ENCODE measurements around the gene FAM170B. TPM values are rescaled to one million over a fixed set of nuclear protein-coding genes. Genes with fewer than 3 reads are reported as not detected.

The FAM170B gene
- total and polyA plus RNA-seq, 7 experiments from 2014 or later: 0.15 TPM; not detected in 6

DNA sequence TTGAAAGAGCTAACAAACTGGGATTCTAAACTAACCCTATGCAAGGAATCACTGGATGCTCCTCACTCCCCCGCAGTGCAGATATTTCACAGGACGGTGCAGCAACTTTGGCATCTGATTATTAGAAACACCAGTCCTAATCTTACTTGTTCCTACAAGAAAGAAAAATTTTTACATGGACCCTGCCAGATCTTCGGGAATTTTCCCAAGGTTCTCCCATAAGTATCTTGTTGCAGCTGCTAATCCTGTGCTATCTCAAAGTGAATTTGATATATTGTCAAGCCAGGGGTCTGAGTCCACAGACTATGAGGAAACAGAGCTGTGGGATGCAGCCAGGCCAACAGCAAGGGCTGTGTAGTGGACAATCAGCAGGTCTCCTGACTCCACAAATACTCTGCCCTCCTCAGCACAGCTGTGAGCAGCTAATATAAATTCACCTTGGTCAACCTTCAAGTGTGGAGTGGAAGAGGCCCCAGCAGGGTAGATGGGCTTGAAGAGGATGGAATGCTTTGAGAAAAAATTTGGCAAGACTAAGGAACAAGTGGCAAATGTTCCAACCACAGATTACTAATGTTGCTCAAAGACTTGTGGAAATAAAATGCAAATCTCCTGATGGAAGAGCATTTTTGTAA lies 44.1 kb downstream of the FAM170B start:
- POLR2A ChIA-PET: no interaction called here
- H3K36me3 Mint-ChIP-seq: no peaks in the 10 kb centered on the region

DNA sequence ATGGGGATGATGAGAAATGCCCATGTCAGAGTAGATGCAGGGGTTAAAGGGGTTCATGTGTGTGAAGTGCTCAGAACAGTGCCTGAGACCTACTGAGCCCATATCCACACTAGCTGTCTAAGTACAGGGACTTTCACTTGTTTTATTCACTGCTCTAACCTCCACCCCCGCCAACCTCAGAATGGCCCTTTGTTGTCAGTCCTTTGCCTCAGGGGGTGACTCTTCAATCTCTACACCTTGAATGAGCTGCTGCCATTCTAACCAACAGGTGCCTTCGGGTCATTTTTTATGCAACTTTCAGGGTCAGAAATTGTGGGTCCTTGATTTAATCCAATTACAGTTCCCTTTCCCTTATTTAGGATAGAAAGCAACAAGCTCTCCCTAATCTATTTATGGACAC lies 44.7 kb downstream of the FAM170B start:
- POLR2A ChIA-PET: no interaction called here
- no peak for ATAC-seq
- no peaks in the 10 kb centered on the region for H3K36me3 Mint-ChIP-seq
- peaks cover 0 to 20% (median 11%) of the 10 kb centered on the region in 11 donors for H3K9me3 Mint-ChIP-seq
- no peaks in the 10 kb centered on the region for H3K4me1 Mint-ChIP-seq
- Histone ChIP-seq H3K36me3 (ENCODE audit: control insufficient read depth in 2 of 3, insufficient read depth in 3 of 3, low read length in 3 of 3) (no peaks in the 10 kb centered on the region), H3K27me3 (ENCODE audit: control insufficient read depth in 2 of 2, insufficient read depth in 2 of 2, low read length in 2 of 2) (no peaks in the 10 kb centered on the region), H3K4me3 (ENCODE audit: low read length) (no peak overlapping the region), H3K27ac (ENCODE audit: low read depth, low read length) (no peak overlapping the region), H3K4me1 (ENCODE audit: control insufficient read depth in 2 of 2, insufficient read depth in 2 of 2, low read length in 2 of 2) (no peaks in the 10 kb centered on the region), H3K9me3 (ENCODE audit: control insufficient read depth in 2 of 3, low read length in 3 of 3) (peaks cover 0 to 10% (median 0%) of the 10 kb centered on the region in 3 experiments)
- CTCF ChIA-PET: no interaction called here
- H3K27ac Mint-ChIP-seq: no peak overlapping the region
- peaks cover 0 to 7% (median 5%) of the 10 kb centered on the region in 5 donors for H3K27me3 Mint-ChIP-seq
- intact Hi-C loops (cut with micrococcal nuclease): no loop called here
- no peak overlapping the region for H3K4me3 Mint-ChIP-seq
- no peak for DNase-seq

More for the DNA sequence above, 44.1 kb downstream of the FAM170B start:
- intact Hi-C loops (cut with micrococcal nuclease): no loop called here
- no peak for ATAC-seq
- peaks cover 0 to 10% (median 0%) of the 10 kb centered on the region in 3 experiments for H3K9me3 ChIP-seq (ENCODE audit: control insufficient read depth in 2 of 3, low read length in 3 of 3)
- Mint-ChIP-seq H3K27ac (no peak overlapping the region), H3K27me3 (peaks cover 0 to 7% (median 5%) of the 10 kb centered on the region in 5 donors), H3K4me1 (no peaks in the 10 kb centered on the region), H3K9me3 (peaks cover 0 to 20% (median 11%) of the 10 kb centered on the region in 11 donors), H3K4me3 (no peak overlapping the region)
- H3K4me1 ChIP-seq (ENCODE audit: control insufficient read depth in 2 of 2, insufficient read depth in 2 of 2, low read length in 2 of 2): no peaks in the 10 kb centered on the region
- no peak for DNase-seq
- CTCF ChIA-PET: no interaction called here
- H3K27me3 ChIP-seq (ENCODE audit: control insufficient read depth in 2 of 2, insufficient read depth in 2 of 2, low read length in 2 of 2): no peaks in the 10 kb centered on the region
- H3K36me3 ChIP-seq (ENCODE audit: control insufficient read depth in 2 of 3, insufficient read depth in 3 of 3, low read length in 3 of 3): no peaks in the 10 kb centered on the region
- H3K27ac ChIP-seq (ENCODE audit: low read depth, low read length): no peak overlapping the region
- H3K4me3 ChIP-seq (ENCODE audit: low read length): no peak overlapping the region

DNA sequence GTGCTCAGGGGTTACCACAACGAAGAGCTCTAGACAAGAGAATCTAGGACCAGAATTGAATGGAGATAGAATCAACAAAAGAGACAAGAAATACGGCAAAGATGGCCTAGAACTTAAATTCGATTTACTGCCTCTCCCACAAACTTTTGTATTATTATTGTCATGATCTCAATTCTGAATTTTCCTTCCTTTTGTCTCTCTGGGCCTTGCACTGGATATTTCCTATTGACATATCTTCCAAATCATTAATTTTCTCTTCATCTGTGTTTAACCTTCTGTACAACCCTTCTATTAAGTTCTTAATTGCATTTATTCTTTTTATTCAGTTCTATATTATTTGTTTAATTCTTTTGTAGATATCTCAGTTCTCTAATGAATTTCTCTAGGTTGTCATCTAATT lies 46.9 kb downstream of the FAM170B start:
- H3K4me1 Mint-ChIP-seq: no peaks in the 10 kb centered on the region

DNA sequence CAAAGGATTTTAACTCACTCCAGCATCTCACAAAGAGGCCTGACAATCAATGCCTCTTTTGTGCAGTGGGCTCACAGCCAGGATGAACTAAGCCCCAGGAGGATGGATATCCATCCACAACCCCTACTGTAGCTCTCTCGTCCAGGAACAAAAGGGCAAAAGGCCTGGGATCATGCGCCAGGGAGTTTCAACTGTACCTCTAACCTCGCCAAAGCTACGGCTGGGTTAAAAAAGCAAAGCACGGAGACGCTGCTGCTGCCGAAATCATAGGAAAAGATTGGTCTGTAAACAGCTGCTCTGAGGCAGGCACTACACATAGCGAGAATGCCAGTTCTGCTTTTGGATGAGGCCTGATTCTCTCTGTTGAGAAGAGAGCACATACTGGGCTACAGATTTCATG lies 50.6 kb downstream of the FAM170B start:
- Mint-ChIP-seq H3K4me1 (peaks cover 0 to 11% (median 0%) of the 10 kb centered on the region in 7 donors), H3K27me3 (peaks cover 0 to 10% (median 0%) of the 10 kb centered on the region in 5 donors), H3K36me3 (peaks cover 0 to 2% (median 0%) of the 10 kb centered on the region in 5 donors), H3K9me3 (peaks cover 0 to 20% (median 11%) of the 10 kb centered on the region in 11 donors), H3K4me3 (no peak overlapping the region), H3K27ac (no peak overlapping the region)
- DNase-seq: no peak
- no peaks in the 10 kb centered on the region for H3K36me3 ChIP-seq (ENCODE audit: control insufficient read depth in 2 of 3, insufficient read depth in 3 of 3, low read length in 3 of 3)
- ATAC-seq: no peak
- peaks cover 0 to 10% (median 0%) of the 10 kb centered on the region in 3 experiments for H3K9me3 ChIP-seq (ENCODE audit: control insufficient read depth in 2 of 3, low read length in 3 of 3)
- ChIA-PET CTCF (no interaction called here), POLR2A (no interaction called here)
- no peaks in the 10 kb centered on the region for H3K4me1 ChIP-seq (ENCODE audit: control insufficient read depth in 2 of 2, insufficient read depth in 2 of 2, low read length in 2 of 2)
- no peaks in the 10 kb centered on the region for H3K27me3 ChIP-seq (ENCODE audit: control insufficient read depth in 2 of 2, insufficient read depth in 2 of 2, low read length in 2 of 2)
- H3K27ac ChIP-seq (ENCODE audit: low read depth, low read length): no peak overlapping the region
- H3K4me3 ChIP-seq (ENCODE audit: low read length): no peak overlapping the region
- intact Hi-C loops (cut with micrococcal nuclease): no loop called here

More for the DNA sequence above, 46.9 kb downstream of the FAM170B start:
- Histone ChIP-seq H3K4me1 (ENCODE audit: control insufficient read depth in 2 of 2, insufficient read depth in 2 of 2, low read length in 2 of 2) (no peaks in the 10 kb centered on the region), H3K36me3 (ENCODE audit: control insufficient read depth in 2 of 3, insufficient read depth in 3 of 3, low read length in 3 of 3) (no peaks in the 10 kb centered on the region), H3K9me3 (ENCODE audit: control insufficient read depth in 2 of 3, low read length in 3 of 3) (peaks cover 0 to 10% (median 0%) of the 10 kb centered on the region in 3 experiments), H3K27me3 (ENCODE audit: control insufficient read depth in 2 of 2, insufficient read depth in 2 of 2, low read length in 2 of 2) (no peaks in the 10 kb centered on the region), H3K4me3 (ENCODE audit: low read length) (no peak overlapping the region), H3K27ac (ENCODE audit: low read depth, low read length) (no peak overlapping the region)
- intact Hi-C loops (cut with micrococcal nuclease): no loop called here
- DNase-seq (no peak), ATAC-seq (no peak)
- Mint-ChIP-seq H3K4me3 (no peak overlapping the region), H3K9me3 (peaks cover 0 to 20% (median 11%) of the 10 kb centered on the region in 11 donors), H3K36me3 (no peaks in the 10 kb centered on the region), H3K27me3 (peaks cover 0 to 10% (median 0%) of the 10 kb centered on the region in 5 donors), H3K27ac (no peak overlapping the region)
- CTCF ChIA-PET: no interaction called here
- POLR2A ChIA-PET: no interaction called here

DNA sequence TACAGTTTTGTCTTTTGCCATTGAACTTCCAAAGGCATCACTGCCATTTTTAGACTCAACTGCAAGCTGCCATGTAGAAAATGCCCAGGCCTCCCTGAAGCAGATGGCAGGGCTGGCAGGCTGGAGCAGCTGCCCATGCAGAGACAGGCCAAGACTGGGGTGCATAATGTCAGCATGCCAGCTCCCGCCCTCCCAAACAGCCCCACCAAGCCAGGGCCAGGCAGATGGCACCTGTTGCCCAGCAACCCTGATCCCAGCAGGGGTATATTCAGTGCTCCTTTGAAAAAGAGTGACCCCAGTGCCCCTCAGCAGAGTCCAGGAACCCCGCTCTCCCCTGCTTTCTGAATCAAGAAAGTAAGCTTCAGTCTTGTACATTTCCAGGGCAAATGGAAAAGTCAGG lies 51.1 kb downstream of the FAM170B start:
- no peak overlapping the region for H3K4me3 ChIP-seq (ENCODE audit: low read length)
- peaks cover 0 to 10% (median 0%) of the 10 kb centered on the region in 5 donors for H3K27me3 Mint-ChIP-seq
- DNase-seq (no peak), ATAC-seq (no peak)
- H3K4me1 Mint-ChIP-seq: peaks cover 0 to 13% (median 0%) of the 10 kb centered on the region in 7 donors
- H3K4me3 Mint-ChIP-seq: no peak overlapping the region
- H3K9me3 Mint-ChIP-seq: peaks cover 0 to 20% (median 11%) of the 10 kb centered on the region in 11 donors
- no peak overlapping the region for H3K27ac ChIP-seq (ENCODE audit: low read depth, low read length)
- no peaks in the 10 kb centered on the region for H3K36me3 ChIP-seq (ENCODE audit: control insufficient read depth in 2 of 3, insufficient read depth in 3 of 3, low read length in 3 of 3)
- H3K27me3 ChIP-seq (ENCODE audit: control insufficient read depth in 2 of 2, insufficient read depth in 2 of 2, low read length in 2 of 2): no peaks in the 10 kb centered on the region
- peaks cover 0 to 10% (median 0%) of the 10 kb centered on the region in 3 experiments for H3K9me3 ChIP-seq (ENCODE audit: control insufficient read depth in 2 of 3, low read length in 3 of 3)
- no peaks in the 10 kb centered on the region for H3K4me1 ChIP-seq (ENCODE audit: control insufficient read depth in 2 of 2, insufficient read depth in 2 of 2, low read length in 2 of 2)
- ChIA-PET POLR2A (no interaction called here), CTCF (no interaction called here)
- intact Hi-C loops (cut with micrococcal nuclease): no loop called here
- H3K36me3 Mint-ChIP-seq: peaks cover 0 to 2% (median 0%) of the 10 kb centered on the region in 5 donors
- no peak overlapping the region for H3K27ac Mint-ChIP-seq

DNA sequence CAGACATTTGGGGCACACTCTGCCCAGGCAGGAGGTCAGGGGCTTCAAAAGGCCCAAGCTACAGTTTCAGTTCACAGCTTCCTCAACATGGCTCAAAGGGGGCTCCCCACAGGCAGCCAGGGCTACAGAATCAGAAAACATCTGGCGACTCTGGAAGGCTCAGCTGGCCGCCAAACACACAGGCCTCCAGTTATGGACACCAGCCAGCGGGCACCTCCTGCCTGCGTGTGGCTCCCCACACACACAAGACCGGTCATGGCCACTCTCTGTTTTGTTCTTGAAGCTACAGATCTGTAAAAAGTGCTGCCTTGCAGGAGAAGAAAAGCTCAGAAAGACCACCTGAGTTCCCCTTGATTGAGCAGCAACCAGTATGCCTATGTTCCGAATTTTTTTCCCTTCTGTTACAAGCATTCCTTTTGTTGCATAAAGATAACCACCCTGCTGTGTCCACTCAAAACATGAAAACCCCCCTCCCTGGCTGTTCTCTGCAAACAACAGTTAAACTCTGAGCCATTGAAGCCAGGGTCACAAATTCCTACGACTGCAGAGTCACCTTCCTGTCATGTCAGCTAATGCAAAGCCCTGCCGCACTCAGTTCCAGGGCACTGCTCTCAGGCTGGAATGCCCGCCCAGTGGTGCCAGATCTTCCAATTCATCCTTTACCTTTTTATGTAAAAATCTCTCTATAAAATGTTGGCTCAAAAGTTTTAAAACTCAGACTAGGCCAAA lies 52.1 kb downstream of the FAM170B start:
- H3K4me3 Mint-ChIP-seq: no peak overlapping the region
- CTCF ChIA-PET: no interaction called here

More for the DNA sequence above, 52.1 kb downstream of the FAM170B start:
- no peak overlapping the region for H3K4me3 ChIP-seq (ENCODE audit: low read length)
- no peaks in the 10 kb centered on the region for H3K36me3 ChIP-seq (ENCODE audit: control insufficient read depth in 2 of 3, insufficient read depth in 3 of 3, low read length in 3 of 3)
- Mint-ChIP-seq H3K36me3 (peaks cover 0 to 2% (median 0%) of the 10 kb centered on the region in 5 donors), H3K4me1 (peaks cover 0 to 21% (median 0%) of the 10 kb centered on the region in 7 donors), H3K27me3 (peaks cover 2 to 18% (median 5%) of the 10 kb centered on the region in 5 donors), H3K9me3 (peaks cover 0 to 10% (median 4%) of the 10 kb centered on the region in 11 donors), H3K27ac (no peak overlapping the region)
- no peaks in the 10 kb centered on the region for H3K27me3 ChIP-seq (ENCODE audit: control insufficient read depth in 2 of 2, insufficient read depth in 2 of 2, low read length in 2 of 2)
- no peak overlapping the region for H3K27ac ChIP-seq (ENCODE audit: low read depth, low read length)
- no peaks in the 10 kb centered on the region for H3K4me1 ChIP-seq (ENCODE audit: control insufficient read depth in 2 of 2, insufficient read depth in 2 of 2, low read length in 2 of 2)
- DNase-seq (no peak), ATAC-seq (no peak)
- H3K9me3 ChIP-seq (ENCODE audit: control insufficient read depth in 2 of 3, low read length in 3 of 3): peaks cover 0 to 3% (median 0%) of the 10 kb centered on the region in 3 experiments
- POLR2A ChIA-PET: no interaction called here
- intact Hi-C loops (cut with micrococcal nuclease): no loop called here

Data from naive thymus-derived CD4-positive, alpha-beta T cell (primary cell).